ENCODE results near the gene PIMREG. TPM values are rescaled to one million over a fixed set of nuclear protein-coding genes. Genes with fewer than 3 reads are reported as not detected.

The PIMREG gene
- total and polyA plus RNA-seq, 4 donors, result 12.1 to 23.7 (median 18.1) TPM

DNA sequence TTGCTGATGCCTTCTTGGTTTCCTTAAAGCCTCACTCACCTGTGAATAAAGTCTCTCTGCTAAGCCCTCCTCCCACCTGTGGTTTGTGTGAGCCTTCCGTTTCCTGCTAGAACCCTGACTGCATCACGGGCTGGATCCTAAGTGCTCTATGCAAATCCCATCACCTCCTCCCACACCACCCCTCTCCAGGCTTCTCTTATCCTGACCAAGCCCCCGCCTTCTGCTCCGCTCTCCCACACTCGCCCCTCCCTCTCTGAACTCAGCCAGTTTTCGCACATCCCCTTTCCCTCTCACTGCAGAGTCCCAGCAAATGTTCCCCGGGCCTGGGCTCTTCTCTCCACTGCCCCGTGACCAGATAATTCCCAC lies 51.8 kb downstream of the PIMREG start:
- H3K27me3 ChIP-seq (ENCODE audit: control insufficient read depth, insufficient read depth, low read length), result no peaks in the 10 kb centered on the region
- WGBS (ENCODE audit: insufficient coverage), result 32% methylated on average over 8 of the region's 8 CpGs
- no peaks in the 10 kb centered on the region for H3K9me3 ChIP-seq (ENCODE audit: control insufficient read depth, insufficient read depth, low read length)
- no peak overlapping the region for H3K4me3 ChIP-seq (ENCODE audit: low read depth, low read length)
- peak in 1 of 6 donors; percentile 57 for DNase-seq (ENCODE audit: low read depth in 4 of 6, low spot score in 6 of 6)
- H3K27ac ChIP-seq (ENCODE audit: low read depth, low read length), result no peak overlapping the region
- H3K36me3 ChIP-seq (ENCODE audit: control insufficient read depth, insufficient read depth, low read length), result no peaks in the 10 kb centered on the region
- peaks cover 41% of the 10 kb centered on the region for H3K4me1 ChIP-seq (ENCODE audit: control insufficient read depth, insufficient read depth, low read length)

DNA sequence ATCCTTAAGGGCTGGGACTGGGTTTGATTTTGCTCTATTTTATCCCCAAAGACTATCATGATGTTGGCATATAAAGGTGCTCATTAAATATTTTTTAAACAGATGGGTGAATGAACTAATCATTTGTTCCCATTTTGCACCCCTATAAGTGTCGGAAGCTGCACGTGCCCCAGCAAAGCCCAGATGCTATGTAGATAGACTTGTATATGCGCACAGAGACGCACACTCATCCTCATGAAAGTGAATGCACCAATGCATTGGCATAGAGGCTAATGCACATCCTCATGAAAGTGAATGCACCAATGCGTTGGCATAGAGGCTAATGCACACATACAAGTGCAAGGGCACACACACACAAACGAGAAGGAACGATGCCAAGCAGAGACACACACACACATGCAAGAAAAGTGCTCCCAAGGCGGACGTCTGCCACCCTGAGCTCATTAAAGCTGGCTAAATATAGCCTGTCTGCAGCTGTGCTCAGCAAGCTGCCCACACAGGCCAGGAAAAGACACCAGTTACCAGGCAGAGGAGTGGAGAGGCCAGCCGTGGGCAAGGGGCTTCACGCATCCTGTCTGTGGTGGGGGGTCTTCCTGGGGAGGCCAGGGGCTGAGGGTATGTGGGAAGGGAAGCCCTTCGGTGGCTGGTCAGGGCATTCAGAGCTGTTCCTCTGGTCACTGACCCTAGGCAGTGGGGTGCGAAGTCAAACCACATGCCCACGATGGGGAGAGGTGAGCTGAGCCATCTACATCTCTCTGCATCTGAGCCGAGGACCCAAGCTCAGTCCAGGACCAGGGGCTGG lies 52.6 kb downstream of the PIMREG start:
- Histone ChIP-seq H3K36me3 (ENCODE audit: control insufficient read depth, insufficient read depth, low read length) (no peaks in the 10 kb centered on the region), H3K9me3 (ENCODE audit: control insufficient read depth, insufficient read depth, low read length) (no peaks in the 10 kb centered on the region), H3K27me3 (ENCODE audit: control insufficient read depth, insufficient read depth, low read length) (no peaks in the 10 kb centered on the region), H3K4me3 (ENCODE audit: low read depth, low read length) (no peak overlapping the region), H3K27ac (ENCODE audit: low read depth, low read length) (no peak overlapping the region), H3K4me1 (ENCODE audit: control insufficient read depth, insufficient read depth, low read length) (peaks cover 45% of the 10 kb centered on the region)
- WGBS (ENCODE audit: insufficient coverage), result 32% methylated on average over 14 of the region's 15 CpGs
- peak in 4 of 6 donors; percentile 38 to 95 (median 69) for DNase-seq (ENCODE audit: low read depth in 4 of 6, low spot score in 6 of 6)

DNA sequence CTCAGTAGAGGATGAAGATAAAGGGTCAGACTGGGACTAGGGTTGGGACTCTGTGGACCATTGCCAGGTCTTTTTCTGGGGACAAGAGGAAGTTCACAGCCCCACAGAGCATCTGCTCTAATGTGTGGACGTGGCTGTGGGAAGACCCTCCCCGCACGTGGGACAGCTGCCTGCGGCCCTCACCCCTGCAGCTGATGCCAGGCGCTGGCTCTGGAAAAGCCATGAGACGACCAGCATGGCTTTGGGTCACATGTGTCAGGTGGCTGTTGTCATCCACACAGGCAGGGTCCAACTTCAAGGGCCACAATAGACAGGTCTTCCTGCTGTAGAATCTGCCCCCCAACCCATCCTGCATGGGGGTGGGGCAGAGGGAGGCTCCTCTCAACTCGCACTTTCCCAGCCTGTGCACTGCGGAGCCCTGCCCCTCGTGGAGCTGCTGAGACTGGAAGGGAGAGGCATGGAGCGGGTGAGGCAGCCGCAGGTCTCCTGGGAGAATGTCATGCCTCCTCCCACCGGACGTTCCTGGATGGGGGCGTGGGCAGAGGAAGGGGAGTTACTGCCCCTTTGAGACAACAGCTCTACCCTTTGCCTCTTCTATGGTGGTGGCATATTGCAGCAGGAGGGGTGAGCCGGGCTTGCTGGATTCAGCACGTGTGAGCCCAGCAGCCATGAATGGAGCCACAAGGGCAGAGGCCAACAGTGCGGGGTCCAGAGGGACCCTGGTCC lies 53.4 kb downstream of the PIMREG start:
- Histone ChIP-seq H3K27me3 (ENCODE audit: control insufficient read depth, insufficient read depth, low read length) (no peaks in the 10 kb centered on the region), H3K9me3 (ENCODE audit: control insufficient read depth, insufficient read depth, low read length) (no peaks in the 10 kb centered on the region), H3K27ac (ENCODE audit: low read depth, low read length) (no peak overlapping the region), H3K4me1 (ENCODE audit: control insufficient read depth, insufficient read depth, low read length) (peaks cover 45% of the 10 kb centered on the region), H3K36me3 (ENCODE audit: control insufficient read depth, insufficient read depth, low read length) (peaks cover under 1% of the 10 kb centered on the region), H3K4me3 (ENCODE audit: low read depth, low read length) (no peak overlapping the region)
- no peak for DNase-seq (ENCODE audit: low read depth in 4 of 6, low spot score in 6 of 6)
- WGBS (ENCODE audit: insufficient coverage), result 51% methylated on average over 12 of the region's 17 CpGs

DNA sequence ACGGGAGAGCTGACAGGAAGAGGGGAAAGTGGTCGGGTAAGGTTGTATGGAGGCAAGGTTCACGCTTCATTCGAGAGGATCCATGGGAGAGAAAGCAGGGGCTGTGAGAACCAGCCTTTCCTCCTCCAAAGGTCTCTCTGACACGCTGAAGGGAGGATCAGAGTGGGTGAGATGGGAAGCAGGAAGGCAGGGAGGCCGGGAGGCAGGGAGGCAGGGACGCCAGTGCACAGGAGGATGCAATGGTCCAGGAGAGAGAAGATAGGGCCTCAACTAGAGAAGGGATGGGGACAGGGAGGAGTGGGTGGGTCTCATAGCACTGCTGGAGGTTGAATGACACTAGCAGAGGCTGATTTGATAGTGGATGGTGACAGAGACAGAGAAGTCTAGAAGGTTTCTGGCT lies 54.1 kb downstream of the PIMREG start:
- Histone ChIP-seq H3K36me3 (ENCODE audit: control insufficient read depth, insufficient read depth, low read length) (peaks cover 7% of the 10 kb centered on the region), H3K9me3 (ENCODE audit: control insufficient read depth, insufficient read depth, low read length) (no peaks in the 10 kb centered on the region), H3K27me3 (ENCODE audit: control insufficient read depth, insufficient read depth, low read length) (no peaks in the 10 kb centered on the region), H3K27ac (ENCODE audit: low read depth, low read length) (no peak overlapping the region), H3K4me1 (ENCODE audit: control insufficient read depth, insufficient read depth, low read length) (peaks cover 45% of the 10 kb centered on the region), H3K4me3 (ENCODE audit: low read depth, low read length) (no peak overlapping the region)
- 82% methylated on average over 7 of the region's 7 CpGs for WGBS (ENCODE audit: insufficient coverage)
- no peak for DNase-seq (ENCODE audit: low read depth in 4 of 6, low spot score in 6 of 6)

DNA sequence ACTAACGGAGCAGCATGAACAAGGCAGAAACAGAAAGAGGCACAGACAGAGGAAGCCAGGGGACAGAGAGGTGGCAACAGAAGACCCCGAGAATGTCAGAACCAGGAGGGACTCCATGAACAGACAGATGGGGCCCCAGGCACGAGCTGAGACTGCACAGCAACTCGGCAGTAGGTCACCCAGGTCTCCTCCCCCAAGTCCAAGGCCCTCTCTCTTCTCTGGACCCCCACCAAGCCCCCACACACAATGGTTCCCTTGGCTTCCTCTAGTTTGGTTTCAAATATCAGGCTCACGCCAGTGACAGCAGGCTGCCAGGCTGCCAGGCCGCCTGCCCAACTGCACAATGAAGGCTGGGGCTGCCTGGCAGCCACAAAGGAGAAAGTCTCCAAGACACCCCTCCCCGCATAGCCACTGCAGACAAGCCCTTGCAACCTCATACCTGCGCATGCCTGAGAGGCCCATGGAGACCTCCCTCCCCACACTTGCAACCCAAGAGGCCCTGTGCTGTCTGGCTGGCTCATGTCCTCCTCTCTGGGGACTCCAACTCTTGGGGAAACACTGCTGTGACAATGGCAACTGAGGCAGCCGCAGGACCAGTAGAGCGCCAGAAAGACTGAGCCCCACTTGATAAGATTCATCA lies 54.8 kb downstream of the PIMREG start:
- DNase-seq (ENCODE audit: low read depth in 4 of 6, low spot score in 6 of 6), result peak in 5 of 6 donors; percentile 35 to 80 (median 45)
- Histone ChIP-seq H3K9me3 (ENCODE audit: control insufficient read depth, insufficient read depth, low read length) (no peaks in the 10 kb centered on the region), H3K27me3 (ENCODE audit: control insufficient read depth, insufficient read depth, low read length) (no peaks in the 10 kb centered on the region), H3K27ac (ENCODE audit: low read depth, low read length) (no peak overlapping the region), H3K4me1 (ENCODE audit: control insufficient read depth, insufficient read depth, low read length) (peaks cover 45% of the 10 kb centered on the region), H3K4me3 (ENCODE audit: low read depth, low read length) (no peak overlapping the region), H3K36me3 (ENCODE audit: control insufficient read depth, insufficient read depth, low read length) (peaks cover 11% of the 10 kb centered on the region)
- 42% methylated on average over 9 of the region's 10 CpGs for WGBS (ENCODE audit: insufficient coverage)

Other genes with a start within 250 kb of the PIMREG start
- under 1 TPM in 1 of 2 donors, not detected in 1; 0.22 TPM for gene AIPL1, start 9.3 kb upstream of the PIMREG start, total RNA-seq
- gene AIPL1, start 9.3 kb upstream of the PIMREG start, polyA plus RNA-seq (ENCODE audit: insufficient read length in 2 of 2), result under 1 TPM; 0.14 to 0.16 TPM
- 10 to 100 TPM in 1 of 2 donors, 1 to 10 TPM in 1; 7.3 to 12.4 TPM for gene PITPNM3, start 112.1 kb downstream of the PIMREG start, total RNA-seq
- gene PITPNM3, start 112.1 kb downstream of the PIMREG start, polyA plus RNA-seq (ENCODE audit: insufficient read length in 2 of 2), result 10 to 100 TPM; 21.3 to 21.6 TPM
- gene KIAA0753, start 196.3 kb downstream of the PIMREG start, total RNA-seq, result 10 to 100 TPM; 19.0 to 28.0 TPM
- gene KIAA0753, start 196.3 kb downstream of the PIMREG start, polyA plus RNA-seq (ENCODE audit: insufficient read length in 2 of 2), result 10 to 100 TPM; 23.2 to 23.8 TPM
- gene TXNDC17, start 196.6 kb downstream of the PIMREG start, total RNA-seq, result 10 to 100 TPM; 23.6 to 66.7 TPM
- gene TXNDC17, start 196.6 kb downstream of the PIMREG start, polyA plus RNA-seq (ENCODE audit: insufficient read length in 2 of 2), result 10 to 100 TPM; 67.7 to 71.6 TPM
- 10 to 100 TPM; 15.8 to 19.8 TPM for gene MED31, start 207.2 kb downstream of the PIMREG start, total RNA-seq
- gene MED31, start 207.2 kb downstream of the PIMREG start, polyA plus RNA-seq (ENCODE audit: insufficient read length in 2 of 2), result 10 to 100 TPM; 26.4 to 27.6 TPM
- 1 to 10 TPM; 2.2 to 2.6 TPM for gene C17orf100, start 207.3 kb downstream of the PIMREG start, total RNA-seq
- gene C17orf100, start 207.3 kb downstream of the PIMREG start, polyA plus RNA-seq (ENCODE audit: insufficient read length in 2 of 2), result 10 to 100 TPM; 14.2 to 18.4 TPM

Measured in spinal cord (tissue), 10 donors.